ENCODE results near the gene MRPL14.
"Not testable (repeated sequence)": the region's sequence is repeated elsewhere in the genome, so short reads cannot be mapped to it uniquely, and the experiment has no call there.

MRPL14 gene

GRCh38 chr6:44099192-44099591 lies 28.1 kb downstream of the MRPL14 start:
- TF ChIP-seq, protein P1, sequence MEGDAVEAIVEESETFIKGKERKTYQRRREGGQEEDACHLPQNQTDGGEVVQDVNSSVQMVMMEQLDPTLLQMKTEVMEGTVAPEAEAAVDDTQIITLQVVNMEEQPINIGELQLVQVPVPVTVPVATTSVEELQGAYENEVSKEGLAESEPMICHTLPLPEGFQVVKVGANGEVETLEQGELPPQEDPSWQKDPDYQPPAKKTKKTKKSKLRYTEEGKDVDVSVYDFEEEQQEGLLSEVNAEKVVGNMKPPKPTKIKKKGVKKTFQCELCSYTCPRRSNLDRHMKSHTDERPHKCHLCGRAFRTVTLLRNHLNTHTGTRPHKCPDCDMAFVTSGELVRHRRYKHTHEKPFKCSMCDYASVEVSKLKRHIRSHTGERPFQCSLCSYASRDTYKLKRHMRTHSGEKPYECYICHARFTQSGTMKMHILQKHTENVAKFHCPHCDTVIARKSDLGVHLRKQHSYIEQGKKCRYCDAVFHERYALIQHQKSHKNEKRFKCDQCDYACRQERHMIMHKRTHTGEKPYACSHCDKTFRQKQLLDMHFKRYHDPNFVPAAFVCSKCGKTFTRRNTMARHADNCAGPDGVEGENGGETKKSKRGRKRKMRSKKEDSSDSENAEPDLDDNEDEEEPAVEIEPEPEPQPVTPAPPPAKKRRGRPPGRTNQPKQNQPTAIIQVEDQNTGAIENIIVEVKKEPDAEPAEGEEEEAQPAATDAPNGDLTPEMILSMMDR (IDR thresholded peaks at IDR 0.05), result no peak
- no peak overlapping the region for H3K27ac ChIP-seq
- no peak overlapping the region for H3K4me3 ChIP-seq
- no peak for DNase-seq (ENCODE audit: low spot score)

- Histone ChIP-seq H3K4me3 (no peak overlapping the region), H3K27ac (no peak overlapping the region)
- TF ChIP-seq, protein P1 (IDR thresholded peaks at IDR 0.05), result no peak
- DNase-seq (ENCODE audit: low spot score), result no peak
Measured at GRCh38 chr6:44097782-44098317, 29.4 kb downstream of the MRPL14 start.

DNA sequence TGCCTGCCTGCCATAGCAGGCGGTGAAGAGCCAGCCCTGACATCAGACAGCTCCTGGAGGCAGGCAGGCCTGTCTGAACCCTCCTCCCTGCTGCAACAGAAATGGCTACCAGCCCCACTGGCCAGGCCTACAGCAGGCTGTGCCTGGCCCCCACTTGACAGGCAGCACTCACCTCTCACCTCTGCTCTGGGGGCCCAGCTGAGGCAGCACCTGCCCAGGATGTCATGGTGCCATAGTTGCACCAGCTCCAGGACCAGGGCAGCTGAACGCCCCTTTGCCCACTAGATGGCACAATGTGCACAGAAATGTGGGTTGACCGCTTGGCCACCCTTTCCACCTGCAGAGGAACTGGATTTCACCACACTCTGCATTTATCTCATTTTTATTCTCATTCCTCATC lies 30.6 kb downstream of the MRPL14 start:
- no peak for DNase-seq (ENCODE audit: low spot score)
- TF ChIP-seq, protein P1 (IDR thresholded peaks at IDR 0.05), result peak; percentile 60
- Histone ChIP-seq H3K4me3 (no peak overlapping the region), H3K27ac (no peak overlapping the region)

- DNase-seq (ENCODE audit: low spot score); H3K4me3 ChIP-seq; H3K27ac ChIP-seq: not testable (repeated sequence)
Measured at GRCh38 chr6:44095243-44095623, 32.0 kb downstream of the MRPL14 start.

DNA sequence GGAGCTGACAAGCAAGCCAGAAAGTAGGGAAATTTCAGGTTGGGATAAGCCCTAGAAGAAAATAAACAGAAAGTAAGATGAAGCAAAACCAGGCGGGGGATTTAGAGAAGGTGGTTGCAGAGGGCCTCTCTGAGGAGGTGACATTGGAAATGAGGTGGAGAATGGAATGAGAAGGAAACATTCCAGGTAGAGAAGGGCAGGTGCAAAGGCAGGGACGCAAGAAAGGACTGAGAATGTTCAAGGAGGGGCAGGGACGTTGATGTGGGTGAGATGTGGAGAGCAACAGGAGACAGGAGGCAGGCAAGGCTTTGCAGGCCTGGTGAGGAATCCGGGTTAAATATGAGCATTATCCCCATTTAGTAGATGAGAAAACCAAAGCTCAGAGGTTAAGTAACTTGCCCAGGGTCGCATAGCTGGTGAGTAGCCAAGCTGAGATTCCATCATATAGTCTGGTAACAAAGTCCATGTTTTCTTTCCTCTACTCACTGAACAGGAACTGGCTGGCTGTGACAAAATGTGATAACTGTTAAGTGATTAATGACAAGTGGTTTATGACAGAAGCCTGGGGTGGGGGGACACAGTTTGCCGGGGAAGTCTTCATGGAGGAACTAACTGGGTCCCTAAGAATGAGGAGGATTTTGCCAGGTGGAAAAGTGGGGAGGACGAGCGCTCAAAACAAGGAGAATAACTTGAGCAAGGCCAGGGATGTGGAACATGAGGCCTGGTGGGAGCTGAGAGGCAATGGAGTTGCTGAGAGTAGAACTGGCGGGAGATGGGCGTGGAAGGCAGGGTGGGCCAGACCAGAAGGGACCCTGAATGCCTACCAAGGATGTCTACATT lies 32.6 kb downstream of the MRPL14 start:
- TF ChIP-seq, protein P1 (IDR thresholded peaks at IDR 0.05), result no peak
- Histone ChIP-seq H3K27ac (no peak overlapping the region), H3K4me3 (no peak overlapping the region)
- no peak for DNase-seq (ENCODE audit: low spot score)

- TF ChIP-seq, protein P1 (IDR thresholded peaks at IDR 0.05), result no peak
- no peak for DNase-seq (ENCODE audit: low spot score)
- no peak overlapping the region for H3K27ac ChIP-seq
- H3K4me3 ChIP-seq, result no peak overlapping the region
Measured at GRCh38 chr6:44093750-44094402, 33.4 kb downstream of the MRPL14 start.

DNA sequence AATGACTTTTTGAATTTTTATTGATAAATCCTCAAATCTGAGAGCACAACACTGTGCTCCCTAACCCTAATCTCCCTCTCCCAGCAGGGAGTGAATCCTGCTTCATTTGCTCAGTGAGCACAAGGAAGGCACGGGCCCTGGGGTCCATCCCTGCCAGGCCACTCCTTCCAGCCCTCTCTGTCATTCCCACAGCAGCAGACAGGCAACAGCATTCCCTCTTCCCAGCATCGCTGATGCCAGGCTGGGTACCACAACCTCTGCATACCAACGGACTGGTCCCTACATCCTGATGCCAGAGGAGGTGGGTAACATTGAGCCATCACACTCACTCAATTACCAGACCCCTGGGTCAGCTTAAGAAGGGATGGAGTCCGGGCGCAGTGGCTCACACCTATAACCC lies 34.2 kb downstream of the MRPL14 start:
- Histone ChIP-seq H3K27ac (no peak overlapping the region), H3K4me3 (no peak overlapping the region)
- no peak for DNase-seq (ENCODE audit: low spot score)
- TF ChIP-seq, protein P1 (IDR thresholded peaks at IDR 0.05), result no peak
